ENCODE data around the gene TSPAN8.

The TSPAN8 gene

GRCh38 chr12:71194657-71195056 lies 36.9 kb upstream of the TSPAN8 start:
- H3K27me3 ChIP-seq (ENCODE audit: insufficient read depth, poor library complexity, severe bottlenecking), result no peaks in the 10 kb centered on the region
- H3K36me3 ChIP-seq (ENCODE audit: low read depth), result no peaks in the 10 kb centered on the region
- TF ChIP-seq, protein P1, sequence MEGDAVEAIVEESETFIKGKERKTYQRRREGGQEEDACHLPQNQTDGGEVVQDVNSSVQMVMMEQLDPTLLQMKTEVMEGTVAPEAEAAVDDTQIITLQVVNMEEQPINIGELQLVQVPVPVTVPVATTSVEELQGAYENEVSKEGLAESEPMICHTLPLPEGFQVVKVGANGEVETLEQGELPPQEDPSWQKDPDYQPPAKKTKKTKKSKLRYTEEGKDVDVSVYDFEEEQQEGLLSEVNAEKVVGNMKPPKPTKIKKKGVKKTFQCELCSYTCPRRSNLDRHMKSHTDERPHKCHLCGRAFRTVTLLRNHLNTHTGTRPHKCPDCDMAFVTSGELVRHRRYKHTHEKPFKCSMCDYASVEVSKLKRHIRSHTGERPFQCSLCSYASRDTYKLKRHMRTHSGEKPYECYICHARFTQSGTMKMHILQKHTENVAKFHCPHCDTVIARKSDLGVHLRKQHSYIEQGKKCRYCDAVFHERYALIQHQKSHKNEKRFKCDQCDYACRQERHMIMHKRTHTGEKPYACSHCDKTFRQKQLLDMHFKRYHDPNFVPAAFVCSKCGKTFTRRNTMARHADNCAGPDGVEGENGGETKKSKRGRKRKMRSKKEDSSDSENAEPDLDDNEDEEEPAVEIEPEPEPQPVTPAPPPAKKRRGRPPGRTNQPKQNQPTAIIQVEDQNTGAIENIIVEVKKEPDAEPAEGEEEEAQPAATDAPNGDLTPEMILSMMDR (IDR thresholded peaks at IDR 0.05; ENCODE audit: poor library complexity, severe bottlenecking), result no peak
- H3K27ac ChIP-seq (ENCODE audit: poor library complexity, severe bottlenecking), result no peak overlapping the region
- no peaks in the 10 kb centered on the region for H3K9me3 ChIP-seq (ENCODE audit: severe bottlenecking)
- DNase-seq (ENCODE audit: low spot score) (no peak), ATAC-seq (ENCODE audit: low read depth) (no peak)
- no peak overlapping the region for H3K4me3 ChIP-seq (ENCODE audit: severe bottlenecking)
- no peaks in the 10 kb centered on the region for H3K4me1 ChIP-seq (ENCODE audit: insufficient read depth, poor library complexity, severe bottlenecking)

- H3K4me3 ChIP-seq (ENCODE audit: severe bottlenecking), result no peak overlapping the region
- TF ChIP-seq, protein P1 (IDR thresholded peaks at IDR 0.05; ENCODE audit: poor library complexity, severe bottlenecking), result no peak
- H3K27ac ChIP-seq (ENCODE audit: poor library complexity, severe bottlenecking), result no peak overlapping the region
- H3K4me1 ChIP-seq (ENCODE audit: insufficient read depth, poor library complexity, severe bottlenecking), result no peaks in the 10 kb centered on the region
- no peaks in the 10 kb centered on the region for H3K9me3 ChIP-seq (ENCODE audit: severe bottlenecking)
- H3K27me3 ChIP-seq (ENCODE audit: insufficient read depth, poor library complexity, severe bottlenecking), result no peaks in the 10 kb centered on the region
- ATAC-seq (ENCODE audit: low read depth) (no peak), DNase-seq (ENCODE audit: low spot score) (no peak)
- H3K36me3 ChIP-seq (ENCODE audit: low read depth), result no peaks in the 10 kb centered on the region
Measured at GRCh38 chr12:71193041-71193440, 35.2 kb upstream of the TSPAN8 start.

GRCh38 chr12:71191509-71192196 lies 33.9 kb upstream of the TSPAN8 start:
- ATAC-seq (ENCODE audit: low read depth) (no peak), DNase-seq (ENCODE audit: low spot score) (no peak)
- Histone ChIP-seq H3K27me3 (ENCODE audit: insufficient read depth, poor library complexity, severe bottlenecking) (no peaks in the 10 kb centered on the region), H3K9me3 (ENCODE audit: severe bottlenecking) (no peaks in the 10 kb centered on the region), H3K4me1 (ENCODE audit: insufficient read depth, poor library complexity, severe bottlenecking) (no peaks in the 10 kb centered on the region), H3K36me3 (ENCODE audit: low read depth) (no peaks in the 10 kb centered on the region), H3K27ac (ENCODE audit: poor library complexity, severe bottlenecking) (no peak overlapping the region), H3K4me3 (ENCODE audit: severe bottlenecking) (no peak overlapping the region)
- TF ChIP-seq, protein P1 (IDR thresholded peaks at IDR 0.05; ENCODE audit: poor library complexity, severe bottlenecking), result no peak

DNA sequence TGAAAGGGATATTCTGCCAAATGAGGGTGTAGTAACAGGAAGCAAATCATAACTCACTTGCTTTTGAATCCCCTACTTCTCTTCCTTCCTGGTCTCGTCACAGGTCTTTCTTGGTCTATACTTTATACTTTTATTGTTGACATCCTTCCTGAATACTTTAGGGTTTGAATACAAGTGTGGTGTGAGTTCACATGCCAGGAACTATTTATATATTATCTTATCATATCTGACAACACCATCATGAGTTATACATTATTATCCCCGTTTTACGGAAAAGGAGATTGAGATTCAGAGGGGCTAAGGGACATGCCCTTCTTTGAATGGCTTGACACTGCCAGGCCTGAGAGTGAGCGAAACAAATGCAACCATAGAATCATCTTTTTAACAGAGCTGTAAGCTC lies 33.0 kb upstream of the TSPAN8 start:
- Histone ChIP-seq H3K27me3 (ENCODE audit: insufficient read depth, poor library complexity, severe bottlenecking) (no peaks in the 10 kb centered on the region), H3K4me1 (ENCODE audit: insufficient read depth, poor library complexity, severe bottlenecking) (no peaks in the 10 kb centered on the region), H3K27ac (ENCODE audit: poor library complexity, severe bottlenecking) (no peak overlapping the region), H3K4me3 (ENCODE audit: severe bottlenecking) (no peak overlapping the region), H3K9me3 (ENCODE audit: severe bottlenecking) (no peaks in the 10 kb centered on the region), H3K36me3 (ENCODE audit: low read depth) (no peaks in the 10 kb centered on the region)
- TF ChIP-seq, protein P1 (IDR thresholded peaks at IDR 0.05; ENCODE audit: poor library complexity, severe bottlenecking), result no peak
- no peak for ATAC-seq (ENCODE audit: low read depth)
- no peak for DNase-seq (ENCODE audit: low spot score)

DNA sequence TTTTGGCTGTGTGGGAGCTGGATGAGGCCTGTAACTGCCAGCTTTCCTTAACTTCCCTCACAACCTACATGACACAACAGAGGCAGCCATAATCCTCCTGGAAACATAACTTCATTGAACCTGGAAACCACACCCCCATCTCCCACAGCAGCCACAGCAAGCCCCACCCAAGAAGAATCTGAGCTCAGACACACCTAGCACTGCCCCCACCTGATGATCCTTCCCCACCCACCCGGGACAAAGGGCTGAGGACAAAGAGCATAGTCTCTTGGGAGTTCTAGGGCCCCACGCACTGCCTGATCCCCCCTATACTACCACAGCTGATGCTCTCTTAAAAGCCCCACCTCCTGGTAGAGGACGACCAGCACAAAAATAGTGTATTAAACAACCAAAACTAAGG lies 29.6 kb upstream of the TSPAN8 start:
- Histone ChIP-seq H3K9me3 (ENCODE audit: severe bottlenecking) (no peaks in the 10 kb centered on the region), H3K4me1 (ENCODE audit: insufficient read depth, poor library complexity, severe bottlenecking) (no peaks in the 10 kb centered on the region), H3K4me3 (ENCODE audit: severe bottlenecking) (no peak overlapping the region), H3K27me3 (ENCODE audit: insufficient read depth, poor library complexity, severe bottlenecking) (no peaks in the 10 kb centered on the region), H3K27ac (ENCODE audit: poor library complexity, severe bottlenecking) (no peak overlapping the region), H3K36me3 (ENCODE audit: low read depth) (no peaks in the 10 kb centered on the region)
- TF ChIP-seq, protein P1 (IDR thresholded peaks at IDR 0.05; ENCODE audit: poor library complexity, severe bottlenecking), result no peak
- no peak for DNase-seq (ENCODE audit: low spot score)
- ATAC-seq (ENCODE audit: low read depth), result no peak

All from RWPE2 (cell line).